NCI-H82 treated with DMSO at 0.1 percent for 48 hours (cell line): Measurements from ENCODE around the gene PC.
"Not testable (repeated sequence)": the region's sequence is repeated elsewhere in the genome, so short reads cannot be mapped to it uniquely, and the experiment has no call there.

Experiments used
- DNase-seq: peaks from one replicate; lab custom pipeline; 2025; ENCODE audit not compliant: unreplicated experiment; lab: John Stamatoyannopoulos, UW

The PC gene

DNA sequence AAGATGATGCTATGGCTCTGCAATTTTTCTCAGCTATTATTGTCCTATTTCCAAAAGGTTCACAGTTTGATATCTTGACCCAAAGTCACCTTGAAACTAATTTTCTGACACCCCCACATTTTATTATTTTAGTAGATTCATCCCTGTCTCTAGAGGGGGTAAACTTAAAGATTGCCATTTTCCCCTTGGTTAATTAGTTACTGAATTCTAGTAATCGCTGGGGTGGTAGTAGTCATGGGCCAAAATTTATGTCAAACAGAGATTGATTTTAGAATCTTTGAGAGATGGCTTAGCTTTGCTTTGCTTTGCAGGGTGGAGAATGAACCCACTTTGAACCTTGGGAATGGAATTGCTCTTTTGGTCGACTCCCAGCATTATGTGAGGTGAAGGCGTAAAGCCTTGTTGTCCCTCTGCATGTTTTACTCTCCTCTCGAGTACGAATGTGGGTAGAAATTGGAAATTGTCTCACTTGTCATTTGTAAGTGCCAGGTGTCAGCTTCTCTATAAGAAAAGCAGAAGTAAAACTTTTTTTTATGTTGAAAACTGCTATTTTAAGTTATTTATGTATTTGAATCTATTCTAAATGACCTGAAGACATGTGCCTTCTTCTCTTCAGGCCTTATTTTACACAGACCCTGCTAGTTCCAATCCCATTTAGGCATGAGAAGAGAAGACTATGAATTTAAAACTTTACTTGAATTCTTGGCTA lies 157.3 kb downstream of the PC start:
- DNase-seq: no peak

DNA sequence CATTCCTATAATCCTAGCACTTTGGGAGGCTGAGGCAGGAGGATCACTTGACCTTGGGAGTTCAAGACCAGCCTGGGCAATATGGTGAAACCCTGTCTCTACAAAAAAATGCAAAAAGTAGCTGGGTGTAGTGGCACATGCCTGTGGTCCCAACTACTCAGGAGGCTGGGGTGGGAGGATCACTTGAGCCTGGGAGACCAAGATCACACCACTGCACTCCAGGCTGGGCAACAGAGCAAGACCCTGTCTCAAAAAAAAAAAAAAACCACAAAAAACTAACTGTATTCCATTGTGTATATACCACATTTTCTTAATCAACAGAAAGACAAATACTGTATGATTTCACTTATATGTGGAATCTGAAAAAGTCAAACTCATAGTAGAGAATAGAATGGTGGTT lies 158.4 kb downstream of the PC start:
- not testable (repeated sequence) for DNase-seq
